ENCODE data around the gene SH3BP4.

The SH3BP4 gene

GRCh38 chr2:234964631-234965461 lies 13.0 kb downstream of the SH3BP4 start:
- H3K9ac ChIP-seq (ENCODE audit: low read length in 5 of 5) = no peak overlapping the region
- H3K4me3 ChIP-seq (ENCODE audit: low read depth in 1 of 5, low read length in 5 of 5) = no peak overlapping the region
- H3K27me3 ChIP-seq (ENCODE audit: control insufficient read depth in 5 of 5, insufficient read depth in 4 of 5, low read length in 5 of 5) = no peaks in the 10 kb centered on the region
- H3K27ac ChIP-seq (ENCODE audit: low read depth, low read length) = no peak overlapping the region
- peaks cover 0 to 1% (median 0%) of the 10 kb centered on the region in 5 donors for H3K36me3 ChIP-seq (ENCODE audit: control insufficient read depth in 5 of 5, insufficient read depth in 5 of 5, low read length in 5 of 5)
- H3K9me3 ChIP-seq (ENCODE audit: control insufficient read depth in 5 of 5, low read length in 5 of 5) = no peaks in the 10 kb centered on the region
- peaks cover 5 to 41% (median 23%) of the 10 kb centered on the region in 5 donors for H3K4me1 ChIP-seq (ENCODE audit: control insufficient read depth in 5 of 5, insufficient read depth in 5 of 5, low read length in 5 of 5)

- H3K4me3 ChIP-seq (ENCODE audit: low read depth in 1 of 5, low read length in 5 of 5) = no peak overlapping the region
- H3K36me3 ChIP-seq (ENCODE audit: control insufficient read depth in 5 of 5, insufficient read depth in 5 of 5, low read length in 5 of 5) = peaks cover 0 to 3% (median 0%) of the 10 kb centered on the region in 5 donors
- no peaks in the 10 kb centered on the region for H3K27me3 ChIP-seq (ENCODE audit: control insufficient read depth in 5 of 5, insufficient read depth in 4 of 5, low read length in 5 of 5)
- peaks cover 5 to 43% (median 24%) of the 10 kb centered on the region in 5 donors for H3K4me1 ChIP-seq (ENCODE audit: control insufficient read depth in 5 of 5, insufficient read depth in 5 of 5, low read length in 5 of 5)
- H3K9me3 ChIP-seq (ENCODE audit: control insufficient read depth in 5 of 5, low read length in 5 of 5) = no peaks in the 10 kb centered on the region
- no peak overlapping the region for H3K9ac ChIP-seq (ENCODE audit: low read length in 5 of 5)
- H3K27ac ChIP-seq (ENCODE audit: low read depth, low read length) = no peak overlapping the region
Observed at GRCh38 chr2:234966340-234966739, 14.5 kb downstream of the SH3BP4 start.

- Histone ChIP-seq H3K36me3 (ENCODE audit: control insufficient read depth in 5 of 5, insufficient read depth in 5 of 5, low read length in 5 of 5) (peaks cover 0 to 3% (median 0%) of the 10 kb centered on the region in 5 donors), H3K4me3 (ENCODE audit: low read depth in 1 of 5, low read length in 5 of 5) (no peak overlapping the region), H3K9ac (ENCODE audit: low read length in 5 of 5) (no peak overlapping the region), H3K27me3 (ENCODE audit: control insufficient read depth in 5 of 5, insufficient read depth in 4 of 5, low read length in 5 of 5) (no peaks in the 10 kb centered on the region), H3K9me3 (ENCODE audit: control insufficient read depth in 5 of 5, low read length in 5 of 5) (no peaks in the 10 kb centered on the region), H3K27ac (ENCODE audit: low read depth, low read length) (no peak overlapping the region), H3K4me1 (ENCODE audit: control insufficient read depth in 5 of 5, insufficient read depth in 5 of 5, low read length in 5 of 5) (peaks cover 5 to 43% (median 24%) of the 10 kb centered on the region in 5 donors)
Observed at GRCh38 chr2:234967201-234967869, 15.5 kb downstream of the SH3BP4 start.

- H3K36me3 ChIP-seq (ENCODE audit: control insufficient read depth in 5 of 5, insufficient read depth in 5 of 5, low read length in 5 of 5) = peaks cover 0 to 3% (median 0%) of the 10 kb centered on the region in 5 donors
- H3K4me3 ChIP-seq (ENCODE audit: low read depth in 1 of 5, low read length in 5 of 5) = no peak overlapping the region
- H3K27ac ChIP-seq (ENCODE audit: low read depth, low read length) = no peak overlapping the region
- no peaks in the 10 kb centered on the region for H3K9me3 ChIP-seq (ENCODE audit: control insufficient read depth in 5 of 5, low read length in 5 of 5)
- H3K9ac ChIP-seq (ENCODE audit: low read length in 5 of 5) = no peak overlapping the region
- no peaks in the 10 kb centered on the region for H3K27me3 ChIP-seq (ENCODE audit: control insufficient read depth in 5 of 5, insufficient read depth in 4 of 5, low read length in 5 of 5)
- peaks cover 5 to 43% (median 24%) of the 10 kb centered on the region in 5 donors for H3K4me1 ChIP-seq (ENCODE audit: control insufficient read depth in 5 of 5, insufficient read depth in 5 of 5, low read length in 5 of 5)
Observed at GRCh38 chr2:234967870-234968208, 16.0 kb downstream of the SH3BP4 start.

- H3K27ac ChIP-seq (ENCODE audit: low read depth, low read length) = no peak overlapping the region
- H3K4me3 ChIP-seq (ENCODE audit: low read depth in 1 of 5, low read length in 5 of 5) = no peak overlapping the region
- H3K27me3 ChIP-seq (ENCODE audit: control insufficient read depth in 5 of 5, insufficient read depth in 4 of 5, low read length in 5 of 5) = no peaks in the 10 kb centered on the region
- H3K9ac ChIP-seq (ENCODE audit: low read length in 5 of 5) = no peak overlapping the region
- H3K4me1 ChIP-seq (ENCODE audit: control insufficient read depth in 5 of 5, insufficient read depth in 5 of 5, low read length in 5 of 5) = peaks cover 1 to 39% (median 19%) of the 10 kb centered on the region in 5 donors
- peaks cover 0 to 3% (median 0%) of the 10 kb centered on the region in 5 donors for H3K36me3 ChIP-seq (ENCODE audit: control insufficient read depth in 5 of 5, insufficient read depth in 5 of 5, low read length in 5 of 5)
- H3K9me3 ChIP-seq (ENCODE audit: control insufficient read depth in 5 of 5, low read length in 5 of 5) = no peaks in the 10 kb centered on the region
Observed at GRCh38 chr2:234968631-234969305, 17.0 kb downstream of the SH3BP4 start.

GRCh38 chr2:234969306-234970098 lies 17.7 kb downstream of the SH3BP4 start:
- no peak overlapping the region for H3K27ac ChIP-seq (ENCODE audit: low read depth, low read length)
- H3K27me3 ChIP-seq (ENCODE audit: control insufficient read depth in 5 of 5, insufficient read depth in 4 of 5, low read length in 5 of 5) = no peaks in the 10 kb centered on the region
- peaks cover 1 to 34% (median 11%) of the 10 kb centered on the region in 5 donors for H3K4me1 ChIP-seq (ENCODE audit: control insufficient read depth in 5 of 5, insufficient read depth in 5 of 5, low read length in 5 of 5)
- no peak overlapping the region for H3K4me3 ChIP-seq (ENCODE audit: low read depth in 1 of 5, low read length in 5 of 5)
- H3K36me3 ChIP-seq (ENCODE audit: control insufficient read depth in 5 of 5, insufficient read depth in 5 of 5, low read length in 5 of 5) = peaks cover 0 to 3% (median 0%) of the 10 kb centered on the region in 5 donors
- no peak overlapping the region for H3K9ac ChIP-seq (ENCODE audit: low read length in 5 of 5)
- H3K9me3 ChIP-seq (ENCODE audit: control insufficient read depth in 5 of 5, low read length in 5 of 5) = no peaks in the 10 kb centered on the region

GRCh38 chr2:234970099-234970440 lies 18.3 kb downstream of the SH3BP4 start:
- Histone ChIP-seq H3K27ac (ENCODE audit: low read depth, low read length) (no peak overlapping the region), H3K27me3 (ENCODE audit: control insufficient read depth in 5 of 5, insufficient read depth in 4 of 5, low read length in 5 of 5) (no peaks in the 10 kb centered on the region), H3K36me3 (ENCODE audit: control insufficient read depth in 5 of 5, insufficient read depth in 5 of 5, low read length in 5 of 5) (peaks cover 0 to 3% (median 0%) of the 10 kb centered on the region in 5 donors), H3K9ac (ENCODE audit: low read length in 5 of 5) (no peak overlapping the region), H3K9me3 (ENCODE audit: control insufficient read depth in 5 of 5, low read length in 5 of 5) (no peaks in the 10 kb centered on the region), H3K4me3 (ENCODE audit: low read depth in 1 of 5, low read length in 5 of 5) (no peak overlapping the region), H3K4me1 (ENCODE audit: control insufficient read depth in 5 of 5, insufficient read depth in 5 of 5, low read length in 5 of 5) (peaks cover 1 to 35% (median 15%) of the 10 kb centered on the region in 5 donors)

- no peak overlapping the region for H3K27ac ChIP-seq (ENCODE audit: low read depth, low read length)
- no peak overlapping the region for H3K9ac ChIP-seq (ENCODE audit: low read length in 5 of 5)
- H3K9me3 ChIP-seq (ENCODE audit: control insufficient read depth in 5 of 5, low read length in 5 of 5) = no peaks in the 10 kb centered on the region
- H3K4me1 ChIP-seq (ENCODE audit: control insufficient read depth in 5 of 5, insufficient read depth in 5 of 5, low read length in 5 of 5) = peaks cover 1 to 35% (median 18%) of the 10 kb centered on the region in 5 donors
- no peaks in the 10 kb centered on the region for H3K27me3 ChIP-seq (ENCODE audit: control insufficient read depth in 5 of 5, insufficient read depth in 4 of 5, low read length in 5 of 5)
- H3K4me3 ChIP-seq (ENCODE audit: low read depth in 1 of 5, low read length in 5 of 5) = no peak overlapping the region
- H3K36me3 ChIP-seq (ENCODE audit: control insufficient read depth in 5 of 5, insufficient read depth in 5 of 5, low read length in 5 of 5) = peaks cover 0 to 3% (median 0%) of the 10 kb centered on the region in 5 donors
Observed at GRCh38 chr2:234970477-234970882, 18.7 kb downstream of the SH3BP4 start.

GRCh38 chr2:234971496-234971895 lies 19.7 kb downstream of the SH3BP4 start:
- Histone ChIP-seq H3K4me3 (ENCODE audit: low read depth in 1 of 5, low read length in 5 of 5) (no peak overlapping the region), H3K27ac (ENCODE audit: low read depth, low read length) (no peak overlapping the region), H3K9me3 (ENCODE audit: control insufficient read depth in 5 of 5, low read length in 5 of 5) (no peaks in the 10 kb centered on the region), H3K36me3 (ENCODE audit: control insufficient read depth in 5 of 5, insufficient read depth in 5 of 5, low read length in 5 of 5) (peaks cover 0 to 3% (median 0%) of the 10 kb centered on the region in 5 donors), H3K27me3 (ENCODE audit: control insufficient read depth in 5 of 5, insufficient read depth in 4 of 5, low read length in 5 of 5) (no peaks in the 10 kb centered on the region), H3K9ac (ENCODE audit: low read length in 5 of 5) (no peak overlapping the region), H3K4me1 (ENCODE audit: control insufficient read depth in 5 of 5, insufficient read depth in 5 of 5, low read length in 5 of 5) (peaks cover 1 to 36% (median 18%) of the 10 kb centered on the region in 5 donors)
